ENCODE measurements around the gene PALMD.

Gene PALMD

GRCh38 chr1:99650773-99651437 is 5.0 kb downstream of the PALMD start:
- TF ChIP-seq CTCF (IDR thresholded peaks at IDR 0.05) = no peak

- TF ChIP-seq CTCF (IDR thresholded peaks at IDR 0.05) = no peak
These were observed 7.0 kb downstream of the PALMD start for GRCh38 chr1:99652881-99653281.

GRCh38 chr1:99655376-99655775 is 9.5 kb downstream of the PALMD start:
- no peak for TF ChIP-seq CTCF (IDR thresholded peaks at IDR 0.05)

- TF ChIP-seq CTCF (IDR thresholded peaks at IDR 0.05) = no peak
These were observed 10.8 kb downstream of the PALMD start for GRCh38 chr1:99656701-99657100.

GRCh38 chr1:99657213-99658030 is 11.5 kb downstream of the PALMD start:
- TF ChIP-seq CTCF (IDR thresholded peaks at IDR 0.05) = no peak

GRCh38 chr1:99658031-99658290 is 12.0 kb downstream of the PALMD start:
- no peak for TF ChIP-seq CTCF (IDR thresholded peaks at IDR 0.05)

- no peak for TF ChIP-seq CTCF (IDR thresholded peaks at IDR 0.05)
These were observed 13.9 kb downstream of the PALMD start for GRCh38 chr1:99659755-99660210.
